ENCODE measurements around the gene CSMD2. TPM values are rescaled to one million over a fixed set of nuclear protein-coding genes. Genes with fewer than 3 reads are reported as not detected.

Gene CSMD2
- total and polyA plus RNA-seq, 2 of the 8 experiments (the other 6 are each of a cell fraction or from before 2014, with no cell fraction given), result 7.0 to 14.7 TPM

GRCh38 chr1:33753087-33753856 lies 411.8 kb downstream of the CSMD2 start:
- DNase-seq (ENCODE audit: low read depth in 1 of 2, low spot score in 2 of 2) (no peak), FAIRE-seq (no peak)
- Histone ChIP-seq H2BK12ac (ENCODE audit: low read depth, low read length) (no peak overlapping the region), H3K79me2 (ENCODE audit: control insufficient read depth in 1 of 2, insufficient read depth in 2 of 2, low read length in 2 of 2) (no peaks in the 10 kb centered on the region), H3K9ac (replicated peaks in 1 of 4; ENCODE audit: extremely low read depth in 1 of 4, low read depth in 3 of 4, low read length in 3 of 4) (no peak overlapping the region), H3K27me3 (replicated peaks in 1 of 4; ENCODE audit: control insufficient read depth in 3 of 4, extremely low read depth in 1 of 4, insufficient read depth in 3 of 4, low read length in 3 of 4) (no peaks in the 10 kb centered on the region), H3K23me2 (ENCODE audit: low read depth, low read length) (no peaks in the 10 kb centered on the region), H3K27ac (ENCODE audit: low read depth, low read length) (no peak overlapping the region), H2BK20ac (ENCODE audit: low read length) (no peak overlapping the region), H2BK15ac (ENCODE audit: low read length) (no peak overlapping the region), H3K4me3 (ENCODE audit: extremely low read depth in 1 of 4, insufficient read depth in 2 of 4, low read depth in 3 of 4, low read length in 4 of 4) (no peak overlapping the region), H3K9me3 (ENCODE audit: insufficient read depth in 2 of 2, low read depth in 1 of 2, low read length in 1 of 2) (peaks cover 19 to 20% of the 10 kb centered on the region in 2 experiments), H2BK120ac (replicated peaks; ENCODE audit: low read depth, low read length) (no peak overlapping the region), H2BK5ac (ENCODE audit: low read depth, low read length) (no peak overlapping the region), H4K8ac (ENCODE audit: extremely low read depth, insufficient read depth, low read length) (no peak overlapping the region), H4K5ac (ENCODE audit: insufficient read length, low read depth, low read length) (no peak overlapping the region), H3K4ac (replicated peaks; ENCODE audit: insufficient read length, low read depth, low read length) (no peak overlapping the region), H3K79me1 (ENCODE audit: low read depth, low read length) (no peaks in the 10 kb centered on the region), H2AK5ac (ENCODE audit: low read depth, low read length) (no peak overlapping the region), H3K56ac (replicated peaks; ENCODE audit: insufficient read length, low read depth, low read length) (no peak overlapping the region), H3K14ac (ENCODE audit: insufficient read length) (no peak overlapping the region), H4K20me1 (replicated peaks in 1 of 2; ENCODE audit: control insufficient read depth in 1 of 2, insufficient read depth in 2 of 2, low read length in 2 of 2) (no peaks in the 10 kb centered on the region), H2AFZ (ENCODE audit: low read length) (no peak overlapping the region), H3K4me1 (replicated peaks in 1 of 4; ENCODE audit: control insufficient read depth in 3 of 4, insufficient read depth in 4 of 4, low read length in 3 of 4) (no peaks in the 10 kb centered on the region), H3K18ac (ENCODE audit: extremely low read depth, low read length) (no peak overlapping the region), H4K91ac (replicated peaks; ENCODE audit: insufficient read length, low read length) (no peak overlapping the region), H3K36me3 (ENCODE audit: control insufficient read depth in 2 of 4, insufficient read depth in 4 of 4, low read length in 3 of 4) (peaks cover 0 to 8% (median 1%) of the 10 kb centered on the region in 4 experiments; a peak in 2 of 8 replicates), H3K23ac (ENCODE audit: insufficient read length) (no peak overlapping the region), H3K4me2 (ENCODE audit: insufficient read depth in 1 of 2, low read depth in 2 of 2, low read length in 2 of 2) (no peak overlapping the region)
- CTCF ChIA-PET (ENCODE audit: partially characterized antibody), result interaction anchor here (1.0 to 1.2 kb wide), 2 partner anchors 10 to 22 kb away, joined by 3 read pairs; no protein-coding TSS in a partner anchor
- POLR2A ChIA-PET (ENCODE audit: partially characterized antibody), result no interaction called here
- WGBS, 2 experiments (ENCODE audit: extremely low coverage in 1 of 2, insufficient coverage in 1 of 2, insufficient read length in 1 of 2, insufficient replicate concordance in 2 of 2, low coverage in 1 of 2, low lambda C conversion rate in 2 of 2, missing lambda C conversion rate in 1 of 2), result 89% methylated on average over 5 of the region's 5 CpGs; no CpG with 5 or more reads in 1 of the 2 experiments
- TF ChIP-seq MAX (IDR thresholded peaks at IDR 0.05) (no peak), NRF1 (IDR thresholded peaks at IDR 0.05; ENCODE audit: low read depth, low read length) (no peak), CBX8 (IDR thresholded peaks at IDR 0.05; ENCODE audit: borderline replicate concordance, low read depth, low read length) (no peak), FOSL1 (IDR thresholded peaks at IDR 0.05; ENCODE audit: insufficient read depth, low read depth, low read length) (no peak), CTBP2 (IDR thresholded peaks at IDR 0.05; ENCODE audit: borderline replicate concordance, insufficient read depth, insufficient read length, low read length) (no peak), RAD21 (IDR thresholded peaks at IDR 0.05 in 1 of 2, conservative IDR thresholded peaks at IDR 0.05 in 1 of 2; ENCODE audit: low read depth in 2 of 2, low read length in 2 of 2) (no peak), PHF8 (conservative IDR thresholded peaks at IDR 0.05; ENCODE audit: low read depth, low read length) (no peak), BRCA1 (IDR thresholded peaks at IDR 0.05; ENCODE audit: low read depth, low read length) (no peak), HDAC2 (IDR thresholded peaks at IDR 0.05; ENCODE audit: borderline replicate concordance in 1 of 2, low read depth in 2 of 2, low read length in 2 of 2) (no peak), EGR1 (IDR thresholded peaks at IDR 0.05; ENCODE audit: borderline replicate concordance, low read depth, low read length) (no peak), POLR2AphosphoS5 (IDR thresholded peaks at IDR 0.05; ENCODE audit: low read depth, low read length) (no peak), SUZ12 (IDR thresholded peaks at IDR 0.05; ENCODE audit: low read length) (no peak)
